CD4-positive, alpha-beta T cell (primary cell): Measurements from ENCODE around the gene ATP2B1. TPM values are rescaled to one million over a fixed set of nuclear protein-coding genes. Genes with fewer than 3 reads are reported as not detected.

ENCODE experiments used
- ATAC-seq: fragments of 200-7000 bp; cut with Tn5 transposase; one replicate; pipeline ENCODE4 v1.10.0; 2022; ENCODE audit warnings: mild to moderate bottlenecking; ENCODE audit not compliant: poor library complexity
- CTCF ChIA-PET: fragments of 350-600 bp; sonication (Branson Sonifier 250); formaldehyde crosslinking; loops from one replicate; lab custom pipeline; 2021; ENCODE audit warnings: antibody characterized with exemption, inconsistent platforms; lab: Charles Lee
- POLR2A ChIA-PET: fragments of 350-600 bp; sonication (Branson Sonifier 250); formaldehyde crosslinking; loops from one replicate; lab custom pipeline; 2021; ENCODE audit warnings: antibody characterized with exemption, inconsistent platforms; lab: Charles Lee
- DNase-seq, 14 experiments: peaks; one replicate each; pipeline ENCODE4 v3.0.0-alpha.2; 2013 to 2020; ENCODE audit warnings: mixed read lengths in 2 of 14
- H3K27ac ChIP-seq, 2 donors: one replicate each; pipeline versions ENCODE4 v1.5.1 to v1.7.0; 2013; ENCODE audit warnings: low read length in 2 of 2, low read depth in 1 of 2, mild to moderate bottlenecking in 1 of 2
- H3K27me3 ChIP-seq, 2 experiments: 1 replicate in 1 of 2; 2 replicates in 1 of 2; pipeline versions ENCODE4 v1.6.1 to v1.7.0; 2013; ENCODE audit warnings: low read length in 2 of 2, control low read depth in 1 of 2, mild to moderate bottlenecking in 1 of 2, moderate library complexity in 1 of 2; ENCODE audit not compliant: insufficient read depth in 2 of 2, control insufficient read depth in 1 of 2
- H3K36me3 ChIP-seq: one replicate; pipeline ENCODE4 v1.6.1; 2013; ENCODE audit warnings: low read length, control low read depth; ENCODE audit not compliant: insufficient read depth
- H3K4me1 ChIP-seq: one replicate; pipeline ENCODE4 v1.6.1; 2013; ENCODE audit warnings: low read length, control low read depth; ENCODE audit not compliant: insufficient read depth
- H3K4me3 ChIP-seq: one replicate; pipeline ENCODE4 v1.5.1; 2013; ENCODE audit warnings: mild to moderate bottlenecking, low read length, moderate library complexity
- H3K9me3 ChIP-seq, 2 experiments: 1 replicate in 1 of 2; 2 replicates in 1 of 2; pipeline versions ENCODE4 v1.6.1 to v1.7.0; 2013; ENCODE audit warnings: low read length in 2 of 2, mild to moderate bottlenecking in 2 of 2, control low read depth in 1 of 2, moderate library complexity in 1 of 2; ENCODE audit not compliant: control insufficient read depth in 1 of 2, insufficient read depth in 1 of 2
- H3K27ac Mint-ChIP-seq: one replicate; pipeline ENCODE4 v1.8.0; 2020; ENCODE audit warnings: mixed read lengths
- H3K27me3 Mint-ChIP-seq: one replicate; pipeline ENCODE4 v1.8.0; 2021; ENCODE audit warnings: mixed read lengths
- H3K36me3 Mint-ChIP-seq: one replicate; pipeline ENCODE4 v1.8.0; 2021; ENCODE audit warnings: low read depth, mixed read lengths
- H3K4me1 Mint-ChIP-seq: one replicate; pipeline ENCODE4 v1.8.0; 2021; ENCODE audit warnings: low read depth, mixed read lengths
- H3K4me3 Mint-ChIP-seq: one replicate; pipeline ENCODE4 v1.8.0; 2020; ENCODE audit warnings: mild to moderate bottlenecking, mixed read lengths
- H3K9me3 Mint-ChIP-seq: one replicate; pipeline ENCODE4 v1.8.0; 2020; ENCODE audit warnings: mixed read lengths
- intact Hi-C, 2 experiments: fragments of 100-400 bp; cut with DNase I in 1 of 2; cut with micrococcal nuclease in 1 of 2; formaldehyde crosslinking; loops; one replicate each; pipeline versions ENCODE4 v1.15.1 to v1.9.0; 2023 to 2025; cut with DNase I, micrococcal nuclease
- total RNA-seq, 174 experiments: library from RNA in 2 of 174; stranded (reverse) in 2 of 174; gene quantifications; one replicate each; pipeline ENCODE4 v1.2.3 and lab custom pipeline; 2021 to 2026
- TF ChIP-seq, protein P1 (sequence below): fragments of 200-600 bp; IDR thresholded peaks from one replicate; pipeline ENCODE4 v1.8.0; 2022; ENCODE audit warnings: antibody characterized with exemption, mild to moderate bottlenecking

The ATP2B1 gene
- total RNA-seq, 2 experiments from 2014 or later, result 98.2 to 100 TPM

DNA sequence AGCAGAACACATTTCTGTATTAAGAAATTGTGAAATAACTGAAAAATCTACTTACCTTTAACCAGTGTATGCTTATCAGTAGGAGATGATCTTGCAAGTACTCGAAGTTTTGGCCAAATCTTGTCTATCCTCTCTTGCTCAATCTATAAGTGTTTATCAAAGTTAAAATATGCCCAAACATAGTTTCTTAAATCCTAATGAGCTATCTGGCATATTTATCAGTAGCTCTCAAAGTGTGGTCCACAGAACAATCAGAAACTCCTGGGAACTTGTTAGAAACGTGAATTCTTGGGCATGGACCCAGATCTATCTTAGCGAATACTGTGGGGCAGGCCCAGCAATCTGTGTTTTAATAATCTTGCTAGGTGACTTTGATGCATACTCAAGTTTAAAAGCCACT is 98.3 kb downstream of the ATP2B1 start:
- Mint-ChIP-seq H3K36me3 (peaks cover 80% of the 10 kb centered on the region), H3K27ac (no peak overlapping the region), H3K9me3 (no peaks in the 10 kb centered on the region), H3K27me3 (no peaks in the 10 kb centered on the region), H3K4me1 (no peaks in the 10 kb centered on the region), H3K4me3 (no peak overlapping the region)
- POLR2A ChIA-PET, result interaction anchor here (1.4 kb wide), 1 partner anchor 10 kb away, joined by 3 read pairs; no protein-coding TSS in a partner anchor
- peaks cover 59% of the 10 kb centered on the region for H3K36me3 ChIP-seq
- ATAC-seq, result no peak
- H3K27me3 ChIP-seq, result no peaks in the 10 kb centered on the region
- DNase-seq, result no peak
- TF ChIP-seq, protein P1, sequence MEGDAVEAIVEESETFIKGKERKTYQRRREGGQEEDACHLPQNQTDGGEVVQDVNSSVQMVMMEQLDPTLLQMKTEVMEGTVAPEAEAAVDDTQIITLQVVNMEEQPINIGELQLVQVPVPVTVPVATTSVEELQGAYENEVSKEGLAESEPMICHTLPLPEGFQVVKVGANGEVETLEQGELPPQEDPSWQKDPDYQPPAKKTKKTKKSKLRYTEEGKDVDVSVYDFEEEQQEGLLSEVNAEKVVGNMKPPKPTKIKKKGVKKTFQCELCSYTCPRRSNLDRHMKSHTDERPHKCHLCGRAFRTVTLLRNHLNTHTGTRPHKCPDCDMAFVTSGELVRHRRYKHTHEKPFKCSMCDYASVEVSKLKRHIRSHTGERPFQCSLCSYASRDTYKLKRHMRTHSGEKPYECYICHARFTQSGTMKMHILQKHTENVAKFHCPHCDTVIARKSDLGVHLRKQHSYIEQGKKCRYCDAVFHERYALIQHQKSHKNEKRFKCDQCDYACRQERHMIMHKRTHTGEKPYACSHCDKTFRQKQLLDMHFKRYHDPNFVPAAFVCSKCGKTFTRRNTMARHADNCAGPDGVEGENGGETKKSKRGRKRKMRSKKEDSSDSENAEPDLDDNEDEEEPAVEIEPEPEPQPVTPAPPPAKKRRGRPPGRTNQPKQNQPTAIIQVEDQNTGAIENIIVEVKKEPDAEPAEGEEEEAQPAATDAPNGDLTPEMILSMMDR, result no peak
- no peak overlapping the region for H3K4me3 ChIP-seq
- CTCF ChIA-PET, result no interaction called here
- no peaks in the 10 kb centered on the region for H3K9me3 ChIP-seq
- H3K27ac ChIP-seq, result no peak overlapping the region
- no peaks in the 10 kb centered on the region for H3K4me1 ChIP-seq
- intact Hi-C loops, result no loop called here

DNA sequence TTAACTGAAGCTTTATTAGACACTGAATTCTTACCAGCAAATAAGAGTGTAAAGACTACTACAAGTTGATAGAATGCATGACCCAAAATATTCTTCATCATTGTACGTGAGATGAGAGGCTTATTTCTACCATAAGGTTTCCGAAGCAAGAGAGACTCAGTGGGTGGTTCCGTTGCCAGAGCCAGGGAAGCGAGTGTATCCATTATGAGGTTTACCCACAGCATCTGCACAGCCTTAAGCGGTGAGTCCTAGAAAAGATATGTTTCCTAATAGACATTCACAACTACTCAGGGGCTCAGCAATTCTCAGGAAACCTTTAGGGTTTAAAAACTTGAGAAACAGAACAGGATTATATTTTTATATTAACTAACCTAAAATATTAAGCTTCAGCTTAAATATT is 105.0 kb downstream of the ATP2B1 start:
- Mint-ChIP-seq H3K4me3 (no peak overlapping the region), H3K27ac (no peak overlapping the region), H3K4me1 (peaks cover 6% of the 10 kb centered on the region), H3K27me3 (no peaks in the 10 kb centered on the region), H3K9me3 (no peaks in the 10 kb centered on the region), H3K36me3 (peaks cover 84% of the 10 kb centered on the region)
- Histone ChIP-seq H3K27me3 (no peaks in the 10 kb centered on the region), H3K4me3 (no peak overlapping the region), H3K36me3 (peaks cover 61% of the 10 kb centered on the region), H3K27ac (no peak overlapping the region), H3K9me3 (no peaks in the 10 kb centered on the region), H3K4me1 (no peaks in the 10 kb centered on the region)
- no peak for DNase-seq
- CTCF ChIA-PET, result no interaction called here
- intact Hi-C loops, result no loop called here
- no peak for ATAC-seq
- POLR2A ChIA-PET, result interaction anchor here (0.7 kb wide), 1 partner anchor 709 kb away, joined by 3 read pairs; no protein-coding TSS in a partner anchor
- TF ChIP-seq, protein P1, result no peak

- Mint-ChIP-seq H3K4me3 (no peak overlapping the region), H3K9me3 (no peaks in the 10 kb centered on the region), H3K27me3 (no peaks in the 10 kb centered on the region), H3K36me3 (peaks cover 89% of the 10 kb centered on the region), H3K4me1 (peaks cover 16% of the 10 kb centered on the region), H3K27ac (no peak overlapping the region)
- Histone ChIP-seq H3K36me3 (peaks cover 44% of the 10 kb centered on the region), H3K4me1 (no peaks in the 10 kb centered on the region), H3K27me3 (no peaks in the 10 kb centered on the region), H3K9me3 (no peaks in the 10 kb centered on the region), H3K27ac (no peak overlapping the region), H3K4me3 (no peak overlapping the region)
- DNase-seq (peak in 1 of 14 experiments; percentile 18), ATAC-seq (no peak)
- ChIA-PET POLR2A (no interaction called here), CTCF (no interaction called here)
- TF ChIP-seq, protein P1, result no peak
- intact Hi-C loops, result no loop called here
Observed at GRCh38 chr12:89597770-89598169, 110.9 kb downstream of the ATP2B1 start.
